ENCODE measurements around the gene TADA2B. TPM values are rescaled to one million over a fixed set of nuclear protein-coding genes. Genes with fewer than 3 reads are reported as not detected.

The TADA2B gene
- total RNA-seq, 1 experiment from 2014 or later: 29.5 TPM

GRCh38 chr4:7055111-7055989 is 12.2 kb downstream of the TADA2B start:
- H3K4me1 Mint-ChIP-seq (ENCODE audit: insufficient read depth, unreplicated experiment): peaks cover 4% of the 10 kb centered on the region
- POLR2A ChIA-PET: interaction anchor here (0.9 to 1.5 kb wide), 4 partner anchors 8 to 68 kb away, joined by 3 to 8 read pairs (median 4); no protein-coding TSS in a partner anchor
- H3K9me3 Mint-ChIP-seq (ENCODE audit: unreplicated experiment): no peaks in the 10 kb centered on the region
- TSS peak; percentile 15 for BruUV-seq (replicated peaks)
- no peak overlapping the region for H3K4me3 Mint-ChIP-seq (ENCODE audit: unreplicated experiment)
- no peak overlapping the region for H3K27ac Mint-ChIP-seq (ENCODE audit: low read depth, unreplicated experiment)
- CTCF ChIA-PET: interaction anchor here (0.6 to 1.2 kb wide), 4 partner anchors 11 to 746 kb away, joined by 3 to 7 read pairs (median 4); no protein-coding TSS in a partner anchor
- no peaks in the 10 kb centered on the region for H3K27me3 Mint-ChIP-seq (ENCODE audit: insufficient read depth, unreplicated experiment)
- H3K36me3 Mint-ChIP-seq (ENCODE audit: insufficient read depth, unreplicated experiment): peaks cover 70% of the 10 kb centered on the region
- intact Hi-C loops (cut with micrococcal nuclease): no loop called here
- TF ChIP-seq CTCF (IDR thresholded peaks at IDR 0.05; ENCODE audit: unreplicated experiment): no peak
- DNase-seq (ENCODE audit: unreplicated experiment): no peak

GRCh38 chr4:7055990-7056325 is 12.8 kb downstream of the TADA2B start:
- no peak for DNase-seq (ENCODE audit: unreplicated experiment)
- no TSS peak for BruUV-seq (replicated peaks)
- Mint-ChIP-seq H3K27ac (ENCODE audit: low read depth, unreplicated experiment) (no peak overlapping the region), H3K27me3 (ENCODE audit: insufficient read depth, unreplicated experiment) (no peaks in the 10 kb centered on the region), H3K4me3 (ENCODE audit: unreplicated experiment) (no peak overlapping the region), H3K36me3 (ENCODE audit: insufficient read depth, unreplicated experiment) (peaks cover 73% of the 10 kb centered on the region), H3K4me1 (ENCODE audit: insufficient read depth, unreplicated experiment) (peaks cover 4% of the 10 kb centered on the region), H3K9me3 (ENCODE audit: unreplicated experiment) (no peaks in the 10 kb centered on the region)
- no peak for TF ChIP-seq CTCF (IDR thresholded peaks at IDR 0.05; ENCODE audit: unreplicated experiment)
- intact Hi-C loops (cut with micrococcal nuclease): no loop called here
- ChIA-PET CTCF (no interaction called here), POLR2A (interaction anchor here (0.6 to 1.8 kb wide), 3 partner anchors 11 to 713 kb away, joined by 4 to 16 read pairs (median 8); partner anchors contain the start of gene GRPEL1)

- no peak overlapping the region for H3K4me3 Mint-ChIP-seq (ENCODE audit: unreplicated experiment)
- BruUV-seq (replicated peaks): no TSS peak
- H3K9me3 Mint-ChIP-seq (ENCODE audit: unreplicated experiment): no peaks in the 10 kb centered on the region
- DNase-seq (ENCODE audit: unreplicated experiment): no peak
- H3K27me3 Mint-ChIP-seq (ENCODE audit: insufficient read depth, unreplicated experiment): no peaks in the 10 kb centered on the region
- no peak overlapping the region for H3K27ac Mint-ChIP-seq (ENCODE audit: low read depth, unreplicated experiment)
- intact Hi-C loops (cut with micrococcal nuclease): no loop called here
- peaks cover 5% of the 10 kb centered on the region for H3K4me1 Mint-ChIP-seq (ENCODE audit: insufficient read depth, unreplicated experiment)
- ChIA-PET POLR2A (interaction anchor here (1.4 to 1.7 kb wide), 2 partner anchors 9 to 16 kb away, joined by 5 to 7 read pairs; partner anchors contain the start of genes GRPEL1 and TADA2B), CTCF (interaction anchor here (0.7 to 1.8 kb wide), 2 partner anchors 9 to 12 kb away, joined by 3 read pairs; partner anchors contain the start of gene GRPEL1)
- TF ChIP-seq CTCF (IDR thresholded peaks at IDR 0.05; ENCODE audit: unreplicated experiment): no peak
- peaks cover 94% of the 10 kb centered on the region for H3K36me3 Mint-ChIP-seq (ENCODE audit: insufficient read depth, unreplicated experiment)
These were observed 15.6 kb downstream of the TADA2B start for GRCh38 chr4:7058792-7059191.

- ChIA-PET POLR2A (interaction anchor here (1.7 kb wide), 1 partner anchor 8 kb away, joined by 7 read pairs; the partner anchor contains the start of gene GRPEL1), CTCF (interaction anchor here (0.7 to 13.0 kb wide), 3 partner anchors 11 to 52 kb away, joined by 3 to 98 read pairs (median 3); partner anchors contain the start of gene TADA2B)
- no peak overlapping the region for H3K4me3 Mint-ChIP-seq (ENCODE audit: unreplicated experiment)
- intact Hi-C loops (cut with micrococcal nuclease): no loop called here
- H3K27me3 Mint-ChIP-seq (ENCODE audit: insufficient read depth, unreplicated experiment): no peaks in the 10 kb centered on the region
- no peaks in the 10 kb centered on the region for H3K9me3 Mint-ChIP-seq (ENCODE audit: unreplicated experiment)
- no peak overlapping the region for H3K27ac Mint-ChIP-seq (ENCODE audit: low read depth, unreplicated experiment)
- H3K4me1 Mint-ChIP-seq (ENCODE audit: insufficient read depth, unreplicated experiment): peaks cover 5% of the 10 kb centered on the region
- BruUV-seq (replicated peaks): no TSS peak
- DNase-seq (ENCODE audit: unreplicated experiment): no peak
- no peak for TF ChIP-seq CTCF (IDR thresholded peaks at IDR 0.05; ENCODE audit: unreplicated experiment)
- H3K36me3 Mint-ChIP-seq (ENCODE audit: insufficient read depth, unreplicated experiment): peaks cover 94% of the 10 kb centered on the region
These were observed 16.5 kb downstream of the TADA2B start for GRCh38 chr4:7059662-7060061.
